Right lung (tissue), 5 donors: ENCODE measurements around the gene SYNM. TPM values are rescaled to one million over a fixed set of nuclear protein-coding genes. Genes with fewer than 3 reads are reported as not detected.

Experiments used
- DNase-seq, 2 donors: peaks; one replicate each; pipeline ENCODE4 v3.0.0-alpha.2; 2013
- polyA plus RNA-seq, 5 donors: library from polyadenylated mRNA; unstranded; fragments of 120-200 nt; gene quantifications; one replicate each; pipeline versions ENCODE4 v1.2.1 to v1.2.3, GENCODE V29; 2013; ENCODE audit warnings: inconsistent platforms in 1 of 5, low replicate concordance in 1 of 5; ENCODE audit not compliant: insufficient read length in 5 of 5, insufficient read depth in 1 of 5

SYNM gene
- polyA plus RNA-seq, 5 donors = 5.4 to 7.9 (median 7.2) TPM

- DNase-seq = no peak
These were observed 59.2 kb downstream of the SYNM start for GRCh38 chr15:99164119-99164518.

- DNase-seq = no peak
These were observed 60.3 kb downstream of the SYNM start for GRCh38 chr15:99165020-99165790.

GRCh38 chr15:99165956-99166689 lies 61.2 kb downstream of the SYNM start:
- DNase-seq = no peak

- no peak for DNase-seq
These were observed 62.3 kb downstream of the SYNM start for GRCh38 chr15:99167201-99167600.

- DNase-seq = no peak
These were observed 62.8 kb downstream of the SYNM start for GRCh38 chr15:99167640-99168039.

- no peak for DNase-seq
These were observed 64.0 kb downstream of the SYNM start for GRCh38 chr15:99168601-99169580.

GRCh38 chr15:99169769-99170311 lies 65.0 kb downstream of the SYNM start:
- DNase-seq = no peak

- no peak for DNase-seq
These were observed 65.7 kb downstream of the SYNM start for GRCh38 chr15:99170476-99171065.

- DNase-seq = no peak
These were observed 67.3 kb downstream of the SYNM start for GRCh38 chr15:99172171-99172570.

- DNase-seq = no peak
These were observed 68.1 kb downstream of the SYNM start for GRCh38 chr15:99172989-99173388.

GRCh38 chr15:99174567-99175395 lies 69.9 kb downstream of the SYNM start:
- no peak for DNase-seq

GRCh38 chr15:99176757-99177156 lies 71.9 kb downstream of the SYNM start:
- DNase-seq = no peak

- no peak for DNase-seq
These were observed 72.8 kb downstream of the SYNM start for GRCh38 chr15:99177679-99178078.

- DNase-seq = no peak
These were observed 75.4 kb downstream of the SYNM start for GRCh38 chr15:99180086-99180963.

GRCh38 chr15:99180964-99181306 lies 76.1 kb downstream of the SYNM start:
- DNase-seq = no peak

- no peak for DNase-seq
These were observed 76.7 kb downstream of the SYNM start for GRCh38 chr15:99181545-99181971.

GRCh38 chr15:99182791-99183190 lies 77.9 kb downstream of the SYNM start:
- DNase-seq = no peak
